Cerebellar cortex (tissue), 1 donor: Measurements from ENCODE around the gene WBP2.

ENCODE experiments used
- DNase-seq: peaks from one replicate; pipeline ENCODE4 v3.0.0-alpha.2; 2015; ENCODE audit warnings: low spot score

WBP2 gene

DNA sequence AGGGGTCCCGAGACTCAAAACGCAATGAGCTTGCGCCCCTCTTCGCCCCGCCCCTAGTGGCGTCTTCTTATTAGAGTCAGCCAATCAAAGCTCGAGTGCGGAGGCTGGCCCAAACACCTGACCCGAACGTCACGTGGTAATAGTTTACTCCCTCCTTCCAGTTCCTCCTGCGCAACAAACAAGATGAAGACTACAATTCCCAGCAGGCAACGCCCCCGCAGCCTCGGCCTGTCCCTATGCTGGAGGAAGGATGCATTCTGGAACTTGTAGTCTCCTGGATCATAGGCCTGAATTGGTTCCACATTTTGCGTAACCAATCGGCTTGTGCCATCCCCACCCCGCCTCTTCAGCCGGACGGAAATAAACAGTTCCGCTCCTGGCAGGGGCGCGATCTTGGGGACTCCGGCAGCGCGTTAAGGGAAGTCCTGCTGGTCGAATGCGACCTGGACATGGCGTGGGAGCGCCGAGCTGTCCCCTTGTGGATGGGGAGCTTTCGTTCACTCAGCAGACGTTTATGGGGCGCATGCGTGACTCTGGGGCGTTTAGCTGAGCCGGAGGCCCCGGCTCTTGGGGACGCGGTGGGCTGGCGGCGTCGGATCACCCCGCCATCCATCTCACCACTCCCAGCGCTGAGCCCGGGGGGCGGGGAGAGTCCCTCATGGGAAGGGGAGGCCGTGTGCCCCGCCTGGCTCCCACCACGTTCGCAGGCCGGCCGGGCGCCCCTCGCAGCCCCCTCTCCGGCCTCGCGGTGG lies at the start of gene WBP2:
TSS of gene WBP2 (minus strand) at position 26 of the 752 bp plus-strand sequence. CDS start 38 bp downstream, outside the sequence.
- peak; percentile 100 for DNase-seq

DNA sequence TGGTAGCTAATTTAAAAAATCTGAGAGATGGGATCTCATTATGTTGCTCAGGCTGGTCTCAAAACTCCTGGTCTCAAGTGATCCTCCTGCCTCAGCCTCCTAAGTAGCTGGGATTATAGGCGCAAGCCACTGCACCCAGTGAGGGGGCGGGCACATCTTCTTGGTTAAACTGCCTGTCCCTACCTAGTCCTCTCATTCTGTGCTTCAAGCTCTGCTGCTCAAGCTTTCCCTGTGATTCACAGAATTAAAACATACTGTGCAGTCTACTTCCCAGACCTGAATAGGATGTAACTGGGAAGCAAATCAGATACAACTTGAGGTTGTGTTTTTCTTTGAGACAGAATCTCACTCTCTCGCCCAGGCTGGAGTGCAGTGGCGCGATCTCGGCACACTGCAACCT lies 47.3 kb upstream of the WBP2 start:
- DNase-seq: no peak

DNA sequence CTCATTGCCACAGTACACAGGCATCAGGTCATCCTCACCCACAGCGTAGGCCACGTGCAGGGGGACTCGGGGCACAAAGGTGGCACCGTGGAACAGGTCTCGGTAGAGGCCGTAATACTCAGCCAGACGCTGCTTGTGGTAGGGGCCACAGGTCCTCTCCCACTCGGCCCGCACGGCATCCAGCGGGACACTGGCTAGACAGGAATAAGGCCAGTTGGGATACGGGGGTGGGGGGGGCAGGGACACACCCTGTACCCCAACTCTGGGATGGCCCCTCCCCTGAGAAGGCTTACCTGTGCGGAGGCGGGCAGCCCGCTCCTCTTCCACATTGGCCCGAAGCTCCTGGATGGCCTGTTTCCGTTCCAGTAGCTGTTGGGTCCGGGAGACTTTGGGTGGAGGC lies 46.6 kb upstream of the WBP2 start:
- no peak for DNase-seq

DNA sequence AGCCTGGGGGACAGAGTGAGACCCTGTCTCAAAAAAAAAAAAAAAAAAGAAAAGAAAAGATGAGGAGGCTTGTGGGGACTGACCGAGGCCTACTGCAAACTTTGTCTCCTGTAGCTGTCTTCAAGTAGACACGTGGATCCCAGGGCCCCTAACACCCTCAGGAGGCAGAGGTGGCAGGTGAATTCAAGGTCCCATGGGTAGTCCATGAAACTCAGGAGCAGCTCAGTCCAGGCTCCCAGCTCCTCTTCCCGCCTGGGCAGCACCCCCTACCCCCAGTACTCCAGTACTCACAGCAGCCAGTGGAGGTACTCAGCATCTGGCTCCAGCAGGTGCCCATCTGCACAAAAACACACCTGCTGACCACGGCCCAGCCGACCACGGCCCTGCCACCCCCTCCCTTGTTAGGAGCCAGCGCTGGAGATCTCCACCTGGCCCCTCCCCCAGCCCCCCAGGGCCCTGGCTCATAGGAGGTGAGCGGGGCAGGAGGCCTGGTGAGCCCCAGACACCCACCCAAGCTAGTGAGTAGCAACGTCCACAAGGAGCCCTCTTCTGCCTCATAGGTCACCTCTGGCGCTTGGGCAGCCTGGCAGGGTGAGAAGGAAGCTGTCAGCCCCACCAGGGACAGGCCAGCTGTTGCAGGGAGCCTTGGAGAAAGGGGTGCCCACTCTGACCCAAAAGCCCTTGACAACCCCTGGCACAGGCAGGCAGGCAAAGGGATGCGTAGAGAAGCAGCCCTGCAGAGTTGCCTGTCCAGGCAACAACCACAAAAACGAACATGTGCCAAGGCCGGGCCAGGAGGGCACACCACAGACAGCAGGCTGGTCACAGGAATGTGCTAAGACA lies 45.8 kb upstream of the WBP2 start:
- no peak for DNase-seq

DNA sequence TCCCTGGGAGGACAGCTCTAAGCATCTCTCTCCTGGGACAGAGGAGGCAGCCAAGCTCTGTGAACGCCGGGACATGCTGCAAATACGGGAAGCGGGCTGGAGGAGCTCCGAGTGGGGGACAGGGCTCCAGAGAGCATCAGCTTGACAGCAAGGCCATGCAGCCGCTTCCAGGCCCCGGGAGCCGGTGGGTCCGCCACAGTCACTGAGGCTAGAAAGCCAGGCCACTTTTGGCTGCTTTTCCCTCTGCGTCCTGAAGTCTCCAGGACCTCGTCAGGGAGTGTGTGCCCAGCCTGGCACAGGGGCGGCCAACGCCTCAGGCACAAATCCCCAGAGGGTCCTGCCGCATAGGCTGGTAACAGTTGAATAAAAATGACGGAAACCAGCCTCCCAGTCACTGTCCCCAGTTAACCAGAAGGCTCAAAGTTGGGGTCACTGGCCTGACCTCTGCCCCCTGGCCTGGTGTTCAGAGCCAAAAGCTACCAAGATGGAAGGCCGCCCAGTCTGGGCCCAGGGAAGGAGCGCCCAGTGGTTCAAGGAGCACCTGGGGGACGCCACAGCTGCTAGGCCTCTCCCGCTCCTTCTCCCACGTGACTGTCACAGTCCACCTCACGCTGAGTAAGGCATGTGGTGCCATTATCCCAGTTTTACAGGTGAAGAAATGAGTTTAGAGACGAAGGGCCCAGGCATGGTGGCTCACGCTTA lies 44.8 kb upstream of the WBP2 start:
- DNase-seq: no peak

DNA sequence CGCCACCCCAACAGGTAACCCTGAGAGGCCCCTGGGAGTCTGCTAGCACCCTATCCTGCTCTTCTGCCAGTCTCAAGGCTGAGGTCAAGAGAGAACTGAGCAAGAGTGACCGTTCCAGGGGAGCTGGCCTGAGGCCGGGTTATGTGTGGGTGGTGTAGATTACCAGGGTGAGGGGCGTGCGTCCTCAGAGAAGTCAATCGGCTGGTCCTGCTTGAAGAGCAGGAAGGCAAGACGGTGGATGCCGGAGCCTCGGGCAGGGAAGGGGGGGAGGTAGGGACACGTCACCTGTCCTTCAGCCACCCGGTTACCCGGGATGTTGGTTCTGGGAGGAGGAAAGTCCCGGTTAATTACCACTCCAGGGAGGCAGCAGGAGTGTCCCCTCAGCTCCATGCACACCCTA lies 44.2 kb upstream of the WBP2 start:
- no peak for DNase-seq

DNA sequence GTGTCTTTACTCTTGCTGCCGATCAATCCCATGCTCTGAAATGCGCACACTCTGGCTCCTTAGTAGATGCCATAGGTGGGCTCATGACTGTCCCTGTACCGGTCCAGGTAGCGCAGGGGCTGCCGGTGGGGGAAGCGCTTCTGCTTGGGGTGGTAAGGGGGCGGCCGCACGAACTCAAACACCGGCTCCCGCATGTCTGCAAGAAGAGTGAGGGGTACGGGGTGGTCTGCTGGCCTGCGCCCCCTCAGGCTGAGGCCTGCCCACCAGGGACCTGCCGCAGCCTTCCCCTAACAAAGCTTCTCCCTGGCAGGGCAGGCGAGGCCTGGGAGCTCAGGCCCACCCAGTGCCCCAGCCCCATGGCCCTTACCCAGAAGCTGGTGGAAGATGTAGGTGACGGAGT lies 43.7 kb upstream of the WBP2 start:
- no peak for DNase-seq

DNA sequence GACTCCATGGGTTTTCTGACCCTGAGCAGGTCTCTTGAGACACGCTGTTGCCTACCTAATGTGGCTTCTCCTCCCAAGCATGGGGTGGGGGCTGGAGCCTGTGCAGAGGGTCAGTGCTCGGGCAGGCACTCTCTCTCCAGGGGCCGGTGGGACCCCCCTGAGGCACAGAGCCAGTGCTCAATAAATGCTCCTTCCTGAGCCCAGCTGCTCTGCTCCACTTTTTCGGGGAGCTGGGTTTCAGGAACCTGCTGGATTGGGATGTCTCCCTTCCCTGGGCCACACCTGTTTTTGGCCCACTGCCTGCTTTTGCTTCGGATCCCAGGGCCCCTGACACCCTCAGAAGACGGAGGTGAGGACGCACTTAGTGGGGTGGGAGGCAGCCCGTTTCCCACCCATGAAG lies 42.9 kb upstream of the WBP2 start:
- no peak for DNase-seq

DNA sequence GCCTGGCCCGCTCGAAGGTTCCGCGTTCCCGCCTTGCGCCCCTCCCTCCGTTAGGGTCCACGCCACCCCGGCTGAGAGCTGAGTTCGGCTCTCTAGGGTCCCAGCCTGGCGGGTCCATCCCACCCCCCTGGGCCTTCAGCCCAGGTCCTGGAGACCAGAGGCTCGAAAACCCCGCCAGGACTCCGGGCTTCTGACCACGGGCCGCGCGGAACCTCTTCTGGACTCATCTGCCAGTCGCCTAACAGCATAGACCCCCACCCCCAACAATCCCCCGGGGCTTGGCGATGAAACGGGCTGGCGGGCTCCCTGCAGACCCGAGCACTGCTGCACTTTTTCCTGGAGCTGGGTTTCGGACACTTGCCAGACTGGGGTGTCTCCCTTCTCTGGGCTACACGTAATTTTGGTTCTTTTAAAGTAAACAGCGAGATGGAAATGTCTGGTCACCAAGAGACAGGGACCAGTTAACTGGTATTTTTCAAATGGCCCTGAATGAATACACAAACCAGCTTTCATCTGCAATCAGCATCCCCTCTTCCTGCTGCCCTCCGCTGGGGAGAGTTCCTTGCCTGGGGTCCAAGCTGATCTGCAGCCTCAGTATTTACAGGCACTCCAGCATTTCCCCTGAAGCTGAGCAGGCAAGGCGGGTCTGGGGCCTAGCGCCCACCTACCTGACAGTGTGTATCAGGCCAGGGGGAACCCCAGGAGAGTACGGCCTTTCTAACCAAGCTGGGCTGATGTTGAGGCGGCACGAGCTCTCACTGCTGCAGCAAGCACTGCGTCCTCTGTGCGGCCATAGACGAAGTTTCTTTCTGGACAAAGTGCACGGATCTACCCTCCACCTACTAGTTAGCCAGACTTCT lies 42.3 kb upstream of the WBP2 start:
- no peak for DNase-seq

DNA sequence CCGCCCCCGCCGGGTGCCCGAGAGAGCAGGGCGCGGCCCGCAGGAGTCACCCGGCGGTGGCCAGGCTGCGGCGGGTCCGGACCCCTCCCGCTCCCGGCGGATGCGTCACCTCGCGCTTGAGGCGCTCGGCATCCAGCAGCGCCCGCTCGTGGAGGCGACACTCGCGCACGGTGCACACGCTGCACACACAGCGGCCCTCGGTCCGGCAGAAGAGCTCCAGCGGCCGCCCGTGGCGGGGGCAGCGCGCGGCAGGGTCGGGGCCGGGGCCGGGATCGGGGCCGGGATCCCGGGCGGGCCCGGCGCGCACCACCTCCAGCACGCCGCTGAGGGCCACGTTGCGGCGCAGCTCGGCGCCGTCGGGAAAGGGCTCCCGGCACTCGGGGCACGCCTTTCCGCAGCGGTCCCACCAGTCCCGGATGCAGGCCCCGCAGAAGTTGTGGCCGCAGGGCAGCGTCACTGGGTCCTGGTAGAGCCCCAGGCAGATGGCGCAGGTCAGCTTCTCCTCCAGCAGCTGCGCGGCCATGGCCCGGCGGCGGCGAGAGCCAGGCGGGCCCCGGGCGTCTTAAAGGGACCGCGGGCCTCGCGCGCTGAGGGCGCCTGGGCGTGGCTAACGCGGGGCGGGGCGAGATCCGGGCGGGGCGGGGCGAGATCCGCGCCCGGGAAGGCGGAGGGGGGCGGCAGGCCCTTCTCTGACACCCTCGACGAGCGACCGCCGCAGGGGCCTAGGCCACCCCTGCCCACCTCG lies 41.5 kb upstream of the WBP2 start, which contains the start of gene TRIM65:
TSS of gene TRIM65 (minus strand) at position 537 of the 745 bp plus-strand sequence. CDS start at position 523, 14 bp downstream.
- peak; percentile 72 for DNase-seq

DNA sequence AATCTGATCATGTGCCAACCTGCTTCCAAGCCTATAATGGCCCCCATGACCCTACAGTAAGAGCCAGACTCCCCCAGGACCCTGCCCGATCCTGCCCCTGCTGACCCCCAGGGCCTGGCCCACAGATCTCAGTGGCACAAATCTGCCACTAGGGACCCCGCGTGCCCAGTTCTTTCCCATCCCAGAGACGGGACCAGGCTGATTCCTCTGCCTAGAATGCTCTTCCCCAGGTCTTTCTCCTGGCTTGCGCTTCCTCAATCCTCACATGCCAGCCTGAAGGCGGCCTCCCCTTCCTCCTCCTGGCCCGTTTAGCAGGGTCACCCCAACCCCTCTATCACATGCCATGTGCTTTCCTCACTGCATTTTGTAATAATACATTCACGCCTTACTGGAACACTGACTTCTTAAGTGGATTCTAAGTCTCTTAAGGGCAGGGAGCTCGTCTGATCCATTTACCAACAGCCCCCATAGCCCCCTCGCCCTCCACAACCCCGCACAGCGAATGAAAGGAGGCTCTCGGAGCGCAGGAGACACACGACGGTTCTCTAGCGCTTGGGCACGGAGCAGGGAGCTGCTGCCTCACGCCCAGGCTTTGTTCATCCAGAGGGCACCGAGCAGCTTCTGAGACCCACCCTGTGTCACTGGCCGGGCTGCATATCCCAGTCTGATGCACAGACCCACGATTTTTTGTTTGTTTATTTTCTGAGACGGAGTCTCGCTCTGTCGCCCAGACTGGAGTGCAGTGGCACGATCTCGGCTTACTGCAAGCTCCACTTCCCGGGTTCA lies 40.4 kb upstream of the WBP2 start:
- no peak for DNase-seq

DNA sequence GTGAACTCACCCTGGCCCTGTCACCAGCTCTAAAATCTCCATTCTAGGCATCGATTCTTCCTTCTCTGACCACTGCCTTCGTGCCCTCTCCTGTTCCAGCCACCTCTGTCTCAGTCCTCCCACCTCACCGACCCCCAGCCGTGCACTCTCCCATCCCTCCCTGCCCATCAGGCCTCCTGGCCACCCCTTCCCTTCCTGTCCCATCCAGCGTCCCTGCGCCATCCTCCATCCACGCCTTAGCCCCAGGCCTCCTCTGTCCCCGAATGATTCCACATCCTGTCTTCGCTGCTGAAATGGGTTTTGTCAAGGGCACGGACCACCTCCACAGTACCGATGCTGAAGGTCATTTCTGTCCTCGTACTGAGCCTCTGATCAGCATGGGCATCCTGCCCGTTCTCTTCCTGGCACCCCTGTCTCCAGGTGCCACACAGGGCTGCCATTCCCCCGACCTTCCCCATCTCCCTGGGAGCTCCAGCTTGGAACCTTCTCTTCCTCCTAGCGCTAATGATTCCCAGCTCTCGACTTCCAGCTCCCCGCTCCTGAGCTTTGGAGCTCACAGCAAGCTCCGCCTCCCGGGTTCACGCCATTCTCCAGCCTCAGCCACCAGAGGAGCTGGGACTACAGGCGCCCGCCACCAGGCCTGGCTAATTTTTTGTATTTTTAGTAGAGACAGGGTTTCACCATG lies 39.1 kb upstream of the WBP2 start:
- peak; percentile 64 for DNase-seq

DNA sequence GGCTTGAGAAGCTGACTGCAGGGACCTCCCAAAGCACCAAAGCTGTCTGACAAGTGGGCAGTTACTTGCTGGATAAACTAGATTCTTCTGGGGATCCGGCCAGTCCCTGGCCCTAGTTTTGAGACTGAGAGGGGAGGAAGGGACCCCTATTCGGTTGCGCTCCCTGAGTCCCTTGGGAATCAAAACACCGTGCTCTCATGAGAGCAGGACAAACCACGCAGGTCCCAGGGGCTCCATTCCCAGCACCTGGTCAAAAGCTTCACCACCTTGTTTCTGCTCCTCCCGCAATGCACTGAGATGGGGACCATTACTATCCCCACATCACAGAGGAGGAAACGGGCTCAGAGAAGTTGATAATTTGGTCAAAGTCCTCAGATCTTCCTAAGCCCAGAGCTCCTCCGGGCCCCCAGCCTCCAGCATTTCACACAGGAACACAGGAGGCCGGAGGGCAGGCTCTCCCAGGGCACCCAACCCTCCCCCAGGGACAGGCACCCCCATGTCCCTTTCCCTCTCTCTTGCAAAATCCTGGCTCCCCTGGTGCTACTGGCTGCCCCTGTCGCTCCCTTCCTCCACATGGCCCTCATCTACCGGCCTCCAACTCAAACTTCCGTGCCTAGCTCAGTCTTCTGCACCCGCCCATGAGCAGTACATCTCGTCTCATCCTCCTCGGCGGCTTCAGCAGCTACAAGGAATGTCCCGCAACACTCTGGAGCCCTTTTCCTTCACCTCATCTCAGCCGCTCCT lies 38.3 kb upstream of the WBP2 start:
- no peak for DNase-seq

DNA sequence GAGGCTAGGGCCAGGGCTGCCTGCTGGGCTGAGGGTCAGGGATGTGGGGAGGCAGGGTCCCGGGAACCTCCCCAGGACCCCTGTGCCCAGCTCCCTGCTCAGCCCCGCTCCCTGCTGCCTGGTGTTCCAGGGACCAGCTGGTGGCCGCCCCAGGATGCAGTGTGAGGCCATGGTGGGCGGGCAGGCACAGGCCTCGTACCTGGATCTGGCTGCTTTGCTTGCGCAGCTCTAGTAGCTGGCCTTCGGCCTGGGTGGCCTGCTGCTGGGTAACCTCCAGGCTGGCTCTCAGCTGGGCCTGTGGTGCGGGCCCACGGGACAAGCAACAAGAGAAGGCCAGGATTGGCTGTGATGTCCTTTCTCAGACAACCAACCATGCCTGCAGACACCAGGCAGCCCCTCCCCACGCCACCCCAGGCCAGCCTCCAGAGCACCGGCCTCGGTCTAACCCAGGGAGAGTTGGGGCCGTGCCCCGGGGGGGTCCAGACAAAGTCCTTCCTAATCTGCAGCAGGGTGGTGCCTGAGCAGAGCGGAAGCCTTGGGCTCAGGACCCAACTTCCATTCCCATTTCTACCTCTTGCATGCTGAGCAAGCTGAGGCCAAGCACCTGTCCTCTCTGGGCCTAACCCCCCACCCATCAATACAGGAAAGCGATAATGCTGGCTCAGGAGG lies 37.6 kb upstream of the WBP2 start:
- DNase-seq: no peak

DNA sequence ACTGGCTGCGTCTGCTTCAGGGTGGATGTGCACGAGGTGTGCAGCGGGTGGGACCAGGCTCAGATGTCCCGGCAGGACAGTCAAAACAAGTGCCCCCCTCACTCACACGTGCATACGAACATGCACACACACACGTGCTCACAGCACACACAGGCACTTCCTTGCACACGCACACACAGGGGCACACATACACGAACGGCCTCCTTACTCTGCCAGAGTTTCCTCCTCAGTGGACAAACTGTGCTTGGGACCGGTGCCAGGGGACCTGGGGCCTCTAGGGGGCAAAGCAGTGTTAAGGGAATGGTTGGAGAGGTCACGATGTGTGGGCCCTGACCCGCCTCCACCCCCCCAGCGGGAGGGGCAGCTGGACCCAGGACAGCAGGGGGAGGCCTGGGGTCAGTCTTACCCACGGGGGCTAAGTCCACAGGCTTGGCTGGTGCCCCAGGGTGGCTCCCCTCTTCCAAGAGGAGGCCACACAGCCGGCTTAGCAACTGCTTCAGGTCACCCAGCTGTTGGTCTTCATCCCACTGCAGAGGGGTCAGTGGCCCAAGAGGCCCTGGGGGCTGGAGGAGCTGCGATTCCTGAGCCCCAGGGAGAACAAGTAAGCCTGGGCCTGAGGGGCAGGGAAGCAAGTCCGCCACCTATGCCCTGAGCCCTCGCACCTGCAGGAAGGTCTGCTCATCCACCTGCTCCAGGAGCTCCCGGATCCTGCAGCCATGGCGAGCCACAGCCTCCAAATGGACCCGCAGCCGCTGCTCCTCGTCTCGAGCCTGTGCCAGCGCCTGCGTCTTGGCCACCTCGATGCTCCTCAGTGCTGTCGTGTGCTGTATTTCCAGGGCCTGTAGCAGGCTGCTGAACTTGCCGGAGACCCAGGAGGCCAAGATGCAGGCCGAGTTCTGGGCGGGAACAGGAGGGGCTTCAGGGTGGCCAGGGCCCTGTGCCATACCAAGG lies 36.7 kb upstream of the WBP2 start:
- DNase-seq: no peak

DNA sequence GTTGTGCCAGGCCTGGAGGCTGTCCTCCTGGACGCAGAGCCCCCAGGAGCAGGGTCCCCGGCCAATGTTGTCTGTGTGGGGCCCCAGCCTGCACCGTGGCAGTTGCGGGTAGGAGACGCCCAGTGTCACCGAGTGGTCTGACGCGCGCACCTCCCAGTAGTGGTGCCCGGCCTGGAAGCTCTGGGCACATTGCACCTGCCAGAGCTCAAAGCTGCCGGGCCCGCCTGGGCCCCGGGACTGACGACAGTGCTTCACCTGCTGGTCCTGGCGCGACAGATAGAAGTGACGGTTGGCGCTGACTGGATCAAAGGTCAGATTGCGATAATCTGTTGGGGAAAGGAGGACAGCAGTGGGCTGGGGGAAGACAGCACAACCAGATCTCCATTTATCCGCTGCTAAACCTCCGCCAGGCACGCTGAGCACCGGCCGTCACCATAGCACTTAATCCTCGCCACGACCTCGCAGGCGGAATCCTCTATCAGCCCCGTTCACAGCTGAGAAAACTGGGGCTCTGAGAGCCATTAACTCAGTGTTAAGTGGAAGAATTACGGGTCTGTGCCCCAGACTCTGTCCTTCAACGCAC lies 36.0 kb upstream of the WBP2 start:
- DNase-seq: no peak

DNA sequence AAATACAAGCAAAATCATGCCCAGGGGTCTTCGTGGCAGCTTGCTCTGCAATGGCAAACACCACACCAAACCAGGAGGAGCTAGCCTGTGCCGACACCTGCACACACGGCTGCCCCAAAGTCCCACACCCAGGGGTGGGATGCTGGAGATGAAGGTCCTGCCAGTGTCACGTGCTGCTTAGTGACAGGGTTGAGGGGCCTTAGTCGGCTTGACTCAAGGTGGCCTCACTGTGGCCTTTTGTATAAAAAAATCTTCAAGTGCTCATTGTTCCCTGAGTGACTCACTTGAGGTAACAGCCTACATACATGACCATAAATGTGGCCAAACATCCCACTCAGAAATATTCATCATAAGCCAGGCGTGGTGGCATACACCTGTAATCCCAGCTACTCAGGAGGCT lies 34.3 kb upstream of the WBP2 start:
- no peak for DNase-seq
